GDM1 (cell line): ENCODE data around the gene C6orf62.
"Not testable (repeated sequence)": the region's sequence is repeated elsewhere in the genome, so short reads cannot be mapped to it uniquely, and the experiment has no call there.

Experiments used
- DNase-seq: peaks from one replicate; lab custom pipeline; 2025; lab: John Stamatoyannopoulos, UW

The C6orf62 gene

GRCh38 chr6:24696097-24696496 lies 22.9 kb downstream of the C6orf62 start:
- DNase-seq = no peak

DNA sequence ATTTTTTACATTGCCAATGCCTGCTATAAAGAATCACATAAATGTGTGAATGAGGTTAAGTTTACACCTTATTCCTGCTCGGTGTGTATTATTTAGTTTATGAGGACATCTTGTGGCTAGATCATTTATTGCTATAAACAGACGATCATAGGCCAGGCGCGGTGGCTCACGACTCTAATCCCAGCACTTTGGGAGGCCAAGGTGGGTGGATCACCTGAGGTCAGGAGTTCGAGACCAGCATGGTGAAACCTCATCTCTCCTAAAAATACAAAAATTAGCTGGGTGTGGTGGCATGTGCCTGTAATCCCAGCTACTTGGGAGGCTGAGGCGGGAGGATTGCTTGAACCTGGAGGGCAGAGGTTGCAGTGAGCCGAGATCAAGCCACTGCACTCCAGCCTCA lies 23.3 kb downstream of the C6orf62 start:
- not testable (repeated sequence) for DNase-seq

DNA sequence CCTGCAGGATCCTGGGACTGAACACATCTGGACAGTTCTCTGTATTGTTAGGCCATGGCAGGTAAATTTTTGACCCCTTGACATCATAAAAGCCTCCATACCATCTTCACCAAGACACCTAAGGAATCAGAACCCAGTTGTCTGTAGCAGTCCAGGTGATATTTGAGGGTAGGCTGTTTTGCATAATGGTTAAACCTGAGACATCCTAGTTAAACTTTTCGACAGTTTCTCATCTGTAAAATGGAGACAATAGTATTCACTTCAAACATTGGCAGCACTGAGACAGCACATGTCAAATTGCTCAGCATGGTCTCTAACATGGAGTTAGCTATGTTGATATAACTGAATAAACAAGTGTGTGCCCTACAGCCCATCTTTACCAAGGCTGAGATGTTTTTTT lies 24.8 kb downstream of the C6orf62 start:
- no peak for DNase-seq

- DNase-seq = no peak
Observed at GRCh38 chr6:24692848-24693592, 25.9 kb downstream of the C6orf62 start.

DNA sequence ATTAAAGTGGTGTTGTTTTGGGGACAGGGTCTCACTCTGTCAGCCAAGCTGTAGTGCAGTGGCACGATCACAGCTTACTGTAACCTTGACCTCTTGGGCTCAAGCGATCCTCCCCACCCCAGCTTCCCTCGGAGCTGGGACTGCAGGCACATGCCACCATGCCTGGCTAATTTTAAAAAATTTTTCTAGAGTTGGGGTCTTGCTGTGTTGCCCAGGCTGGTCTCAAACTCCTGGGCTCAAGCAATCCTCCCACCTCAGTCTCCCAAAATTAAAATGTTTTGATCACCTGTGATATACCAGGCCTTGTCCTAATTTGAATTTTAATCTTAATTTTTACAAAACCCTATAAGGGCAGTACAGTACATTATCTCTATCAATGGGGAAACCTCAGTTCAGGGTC lies 26.5 kb downstream of the C6orf62 start:
- no peak for DNase-seq

DNA sequence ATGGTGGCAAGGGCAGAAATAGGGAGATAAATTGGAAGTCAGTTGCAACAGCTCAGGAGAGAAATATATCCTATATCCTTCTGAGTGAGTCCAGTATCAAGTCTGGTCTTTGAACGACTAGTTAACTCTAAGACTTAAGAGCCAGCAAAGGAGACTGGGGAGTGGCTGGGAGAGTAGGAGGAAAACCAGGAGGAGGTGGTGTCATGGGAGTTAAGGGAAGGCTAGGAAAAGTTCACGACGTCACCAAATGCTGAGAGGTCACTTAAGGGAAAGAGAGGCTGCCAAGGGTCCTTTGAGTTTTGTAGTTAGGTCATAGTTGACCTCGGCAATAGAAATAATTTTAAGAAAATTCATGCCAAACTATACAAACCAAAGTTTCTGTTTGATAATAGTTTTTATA lies 27.0 kb downstream of the C6orf62 start:
- no peak for DNase-seq

- DNase-seq = no peak
Observed at GRCh38 chr6:24691550-24691949, 27.4 kb downstream of the C6orf62 start.

DNA sequence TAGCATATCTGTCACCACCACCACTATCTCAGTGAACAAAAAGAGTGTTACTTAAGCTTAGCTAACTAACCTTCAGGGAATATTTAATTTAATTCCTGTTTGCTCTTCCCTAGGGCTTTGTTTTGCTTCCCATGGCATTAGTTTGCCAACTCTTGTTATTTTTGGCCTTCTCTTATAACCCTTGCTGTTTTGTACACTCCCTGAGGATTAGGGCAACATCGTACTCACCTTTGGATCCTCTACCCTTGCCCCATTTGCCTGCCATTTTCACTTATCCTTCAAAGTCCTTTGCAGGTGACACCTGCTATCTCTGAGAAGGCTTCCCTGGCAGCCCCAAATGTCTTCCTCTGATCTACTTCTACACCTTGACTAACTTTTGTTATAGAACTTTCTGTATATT lies 28.4 kb downstream of the C6orf62 start:
- no peak for DNase-seq

GRCh38 chr6:24689964-24690363 lies 29.0 kb downstream of the C6orf62 start:
- DNase-seq = no peak

DNA sequence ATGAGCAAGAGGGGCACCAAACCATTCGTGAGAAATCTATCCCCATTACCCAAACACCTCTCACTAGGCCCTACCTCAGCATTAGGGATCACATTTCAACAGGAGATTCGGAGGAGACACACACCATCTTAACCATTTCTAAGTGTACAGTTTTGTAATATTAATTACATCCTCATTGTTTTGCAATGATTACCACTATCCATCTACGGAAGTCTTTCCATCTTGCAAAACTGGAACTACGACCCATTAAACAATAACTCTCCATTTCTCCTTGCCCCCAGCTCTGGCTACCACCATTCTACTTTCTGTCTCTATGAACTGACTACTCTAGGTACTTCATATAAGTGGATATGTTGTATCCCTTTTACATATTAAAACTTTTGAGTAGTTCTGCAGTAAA lies 32.0 kb downstream of the C6orf62 start:
- DNase-seq = no peak

DNA sequence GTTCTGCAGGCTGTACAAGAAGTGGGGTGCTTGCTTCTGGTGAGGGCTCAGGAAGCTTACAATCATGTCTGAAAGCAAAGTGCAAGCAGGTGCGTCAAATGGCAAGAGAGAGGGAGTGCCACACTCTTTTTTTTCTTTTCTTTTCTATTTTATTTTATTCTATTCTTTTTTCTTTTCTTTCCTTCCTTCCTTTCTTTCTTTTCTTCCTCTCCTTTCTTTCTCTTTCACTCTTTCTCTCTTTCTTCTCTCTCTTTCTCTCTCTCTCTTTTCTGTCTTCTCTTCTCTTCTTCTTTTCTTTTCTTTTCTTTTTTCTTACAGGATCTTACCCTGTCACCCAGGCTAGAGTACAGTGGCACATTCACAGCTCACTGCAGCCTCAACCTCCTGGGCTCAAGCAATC lies 32.5 kb downstream of the C6orf62 start:
- DNase-seq = no peak

- DNase-seq = no peak
Observed at GRCh38 chr6:24683297-24684296, 35.4 kb downstream of the C6orf62 start.

DNA sequence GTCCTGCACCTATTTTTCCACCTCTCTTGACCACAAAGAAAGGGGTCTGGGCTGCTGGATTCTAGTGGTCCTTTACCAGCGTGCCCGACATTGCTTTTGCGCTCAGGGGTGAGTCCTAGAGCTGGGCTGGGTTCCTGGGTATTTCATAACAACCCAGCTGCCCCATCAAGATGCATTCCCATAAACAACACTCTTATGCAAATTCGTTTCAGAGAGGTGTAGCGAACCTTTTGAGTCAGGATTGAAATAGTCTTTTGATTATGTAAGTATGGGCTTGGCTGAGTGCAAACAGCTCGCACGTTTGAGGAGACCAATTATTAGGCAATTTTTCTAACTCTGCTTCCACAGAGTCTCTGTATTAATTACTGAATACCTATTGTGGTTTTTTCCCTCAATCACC lies 38.4 kb downstream of the C6orf62 start:
- DNase-seq = no peak

GRCh38 chr6:24678792-24679352 lies 40.1 kb downstream of the C6orf62 start:
- DNase-seq = not testable (repeated sequence)

DNA sequence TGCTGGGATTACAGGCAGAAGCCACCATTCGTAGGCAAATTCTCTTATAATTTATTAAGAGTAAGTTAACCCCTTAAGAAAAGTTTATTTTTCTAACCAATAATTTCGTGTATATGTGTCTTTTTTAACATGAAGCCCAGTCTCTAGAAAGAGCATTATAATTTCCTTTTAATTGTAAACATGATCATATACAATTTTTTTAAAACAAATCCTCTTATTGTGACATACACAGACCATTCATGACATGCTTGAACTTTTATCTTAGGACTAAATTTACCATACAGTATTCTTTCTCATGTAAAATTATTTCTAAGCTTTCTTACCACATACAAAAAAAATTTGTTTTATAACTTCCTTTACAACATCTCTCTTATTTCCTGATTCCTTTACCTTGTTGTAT lies 45.3 kb downstream of the C6orf62 start:
- DNase-seq = no peak

- no peak for DNase-seq
Observed at GRCh38 chr6:24672620-24673182, 46.3 kb downstream of the C6orf62 start.

DNA sequence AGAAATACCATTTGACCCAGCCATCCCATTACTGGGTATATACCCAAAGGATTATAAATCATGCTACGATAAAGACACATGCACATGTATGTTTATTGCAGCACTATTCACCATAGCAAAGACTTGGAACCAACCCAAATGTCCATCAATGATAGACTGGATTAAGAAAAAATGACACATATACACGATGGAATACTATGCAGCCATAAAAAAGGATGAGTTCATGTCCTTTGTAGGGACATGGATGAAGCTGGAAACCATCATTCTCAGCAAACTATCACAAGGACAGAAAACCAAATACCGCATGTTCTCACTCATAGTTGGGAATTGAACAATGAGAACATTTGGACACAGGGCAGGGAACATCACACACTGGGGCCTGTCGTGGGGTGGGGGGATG lies 47.9 kb downstream of the C6orf62 start:
- DNase-seq = not testable (repeated sequence)

DNA sequence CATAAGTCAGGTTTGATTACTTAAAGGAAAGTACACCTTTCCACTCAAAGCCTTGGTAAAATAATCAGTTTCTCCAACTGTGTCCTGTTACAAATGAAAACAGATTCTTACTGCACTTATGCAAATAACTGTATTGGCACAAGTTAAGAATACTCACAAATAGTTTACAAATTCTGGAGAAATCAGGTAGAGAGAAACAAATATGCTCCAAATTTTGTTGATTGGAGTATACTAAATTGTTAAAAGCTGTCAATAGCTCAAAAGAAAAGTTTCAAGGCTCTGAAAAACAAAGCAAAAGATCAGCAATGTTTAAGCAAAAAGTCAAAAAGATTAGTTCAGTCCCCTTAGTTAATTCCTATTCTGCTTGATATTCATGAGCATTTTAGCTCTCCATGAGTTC lies 48.5 kb downstream of the C6orf62 start:
- not testable (repeated sequence) for DNase-seq

- no peak for DNase-seq
Observed at GRCh38 chr6:24668997-24669361, 50.0 kb downstream of the C6orf62 start.

DNA sequence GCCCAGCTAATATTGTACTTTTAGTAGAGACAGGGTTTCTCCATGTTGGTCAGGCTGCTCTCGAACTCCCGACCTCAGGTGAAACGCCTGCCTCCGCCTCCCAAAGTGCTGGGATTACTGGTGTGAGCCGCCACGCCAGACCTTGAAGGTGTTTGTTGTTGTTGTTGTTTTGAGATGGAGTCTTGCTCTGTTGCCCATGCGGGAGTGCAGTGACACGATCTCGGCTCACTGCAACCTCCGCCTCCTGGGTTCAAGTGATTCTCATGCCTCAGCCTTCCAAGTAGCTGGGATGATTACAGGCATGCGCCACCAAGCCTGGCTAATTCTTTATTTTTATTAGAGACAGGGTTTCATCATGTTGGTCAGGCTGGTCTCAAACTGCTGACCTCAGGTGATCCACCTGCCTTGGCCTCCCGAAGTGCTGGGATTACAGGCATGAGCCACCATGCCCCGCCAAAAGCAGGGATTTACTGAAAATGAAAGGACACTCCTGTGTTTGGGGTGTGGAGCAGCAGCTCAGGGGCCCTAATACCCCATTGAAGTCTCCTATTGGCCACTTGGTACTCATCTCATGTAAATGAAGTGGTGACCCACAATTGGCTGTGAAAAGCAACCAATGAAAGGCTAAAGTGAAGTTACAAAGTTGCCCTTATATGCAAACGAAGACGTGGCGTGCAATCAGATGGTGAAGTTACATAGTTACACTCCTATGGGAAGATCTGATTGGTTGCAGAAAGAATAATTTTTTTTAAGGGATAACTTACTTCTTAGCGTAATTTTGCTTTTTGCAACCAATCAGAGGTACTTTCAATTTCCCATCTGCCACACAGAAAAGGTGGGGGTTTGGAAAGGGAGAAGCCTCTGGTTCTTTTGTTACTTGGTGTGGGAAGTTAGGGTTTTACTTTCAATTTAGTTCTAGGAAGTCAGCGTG lies 50.6 kb downstream of the C6orf62 start:
- DNase-seq = peak; percentile 95

GRCh38 chr6:24667378-24667803 lies 51.6 kb downstream of the C6orf62 start:
- no peak for DNase-seq
